ENCODE measurements around the gene FAM20B. TPM values are rescaled to one million over a fixed set of nuclear protein-coding genes. Genes with fewer than 3 reads are reported as not detected.

FAM20B gene
- total and polyA plus RNA-seq, 10 donors, result 5.8 to 38.0 (median 24.7) TPM

- H3K9me3 ChIP-seq, result no peaks in the 10 kb centered on the region
Observed at GRCh38 chr1:179015396-179015795, 10.3 kb upstream of the FAM20B start.

GRCh38 chr1:179016706-179017382 is 8.8 kb upstream of the FAM20B start:
- H3K4me3 ChIP-seq, result no peak overlapping the region
- H3K9me3 ChIP-seq, result no peaks in the 10 kb centered on the region
- no peaks in the 10 kb centered on the region for H3K36me3 ChIP-seq
- peak; percentile 84 for DNase-seq
- WGBS, 5 donors, result 17 to 43% (median 28%) methylated on average over 4 to 5 of the region's 5 CpGs
- H3K4me1 ChIP-seq, result peaks cover 0 to 20% (median 12%) of the 10 kb centered on the region in 6 donors
- H3K27me3 ChIP-seq (replicated peaks in 1 of 7), result no peaks in the 10 kb centered on the region
- intact Hi-C loops (cut with DNase I; ENCODE audit: low total_unique reads), result no loop called here
- TF ChIP-seq POLR2AphosphoS5 (IDR thresholded peaks at IDR 0.05) (peak in 2 of 3 donors; percentile 34 to 46), POLR2A (IDR thresholded peaks at IDR 0.05) (no peak), CTCF (IDR thresholded peaks at IDR 0.05 in 8 of 11, conservative IDR thresholded peaks at IDR 0.05 in 3 of 11) (no peak)
- peak overlapping the region in 4 of 8 donors; percentile 21 to 58 (median 36) for H3K27ac ChIP-seq

More at GRCh38 chr1:179015396-179015795, 10.3 kb upstream of the FAM20B start:
- intact Hi-C loops (cut with DNase I; ENCODE audit: low total_unique reads), result no loop called here
- Histone ChIP-seq H3K4me1 (peaks cover 0 to 20% (median 12%) of the 10 kb centered on the region in 6 donors), H3K4me3 (no peak overlapping the region), H3K27ac (no peak overlapping the region), H3K36me3 (no peaks in the 10 kb centered on the region), H3K27me3 (replicated peaks in 1 of 7) (no peaks in the 10 kb centered on the region)
- no peak for DNase-seq
- WGBS, 5 donors, result 86 to 95% (median 91%) methylated on average over 2 of the region's 2 CpGs
- TF ChIP-seq POLR2A (IDR thresholded peaks at IDR 0.05), result no peak
- TF ChIP-seq POLR2AphosphoS5 (IDR thresholded peaks at IDR 0.05), result no peak
- no peak for TF ChIP-seq CTCF (IDR thresholded peaks at IDR 0.05 in 8 of 11, conservative IDR thresholded peaks at IDR 0.05 in 3 of 11)

GRCh38 chr1:179017383-179018326 is 8.0 kb upstream of the FAM20B start:
- no peak for DNase-seq
- intact Hi-C loops (cut with DNase I; ENCODE audit: low total_unique reads), result no loop called here
- 49 to 62% (median 55%) methylated on average over 3 of the region's 3 CpGs for WGBS, 5 donors
- Histone ChIP-seq H3K27ac (peak overlapping the region in 4 of 8 donors; percentile 21 to 58 (median 36)), H3K4me3 (no peak overlapping the region), H3K36me3 (no peaks in the 10 kb centered on the region), H3K4me1 (peaks cover 0 to 25% (median 12%) of the 10 kb centered on the region in 6 donors), H3K9me3 (no peaks in the 10 kb centered on the region), H3K27me3 (replicated peaks in 1 of 7) (no peaks in the 10 kb centered on the region)
- no peak for TF ChIP-seq POLR2AphosphoS5 (IDR thresholded peaks at IDR 0.05)
- no peak for TF ChIP-seq CTCF (IDR thresholded peaks at IDR 0.05 in 8 of 11, conservative IDR thresholded peaks at IDR 0.05 in 3 of 11)
- TF ChIP-seq POLR2A (IDR thresholded peaks at IDR 0.05), result no peak

- no peak overlapping the region for H3K27ac ChIP-seq
- intact Hi-C loops (cut with DNase I; ENCODE audit: low total_unique reads), result no loop called here
- DNase-seq, result no peak
- TF ChIP-seq POLR2A (IDR thresholded peaks at IDR 0.05), result no peak
- no peak for TF ChIP-seq POLR2AphosphoS5 (IDR thresholded peaks at IDR 0.05)
- TF ChIP-seq CTCF (IDR thresholded peaks at IDR 0.05 in 8 of 11, conservative IDR thresholded peaks at IDR 0.05 in 3 of 11), result no peak
- H3K4me1 ChIP-seq, result peaks cover 9 to 31% (median 19%) of the 10 kb centered on the region in 6 donors
- no peaks in the 10 kb centered on the region for H3K36me3 ChIP-seq
- H3K27me3 ChIP-seq (replicated peaks in 1 of 7), result no peaks in the 10 kb centered on the region
- peak overlapping the region in 2 of 8 donors; percentile 18 to 22 for H3K4me3 ChIP-seq
- WGBS, 5 donors, result 38 to 58% (median 50%) methylated on average over 6 of the region's 6 CpGs
- H3K9me3 ChIP-seq, result no peaks in the 10 kb centered on the region
Observed at GRCh38 chr1:179021873-179022272, 3.8 kb upstream of the FAM20B start.

All from spleen (tissue), 11 donors.